DOHH2 (cell line): ENCODE data around the gene COBLL1.

Experiments
- H3F3A ChIP-seq: fragments of 200-600 bp; sonication (generic), shearing (Covaris generic); 2 replicates; pipeline ENCODE4 v1.6.0; 2016; ENCODE audit warnings: antibody characterized with exemption, mild to moderate bottlenecking; ENCODE audit not compliant: control insufficient read depth, insufficient read depth
- H3K27ac ChIP-seq: fragments of 200-600 bp; sonication (generic); 2 replicates; pipeline ENCODE4 v1.5.1; 2014; ENCODE audit warnings: low read depth, mild to moderate bottlenecking, low read length, moderate library complexity
- H3K27me3 ChIP-seq: fragments of 200-600 bp; sonication (generic); 2 replicates; pipeline ENCODE4 v1.6.1; 2014; ENCODE audit warnings: mild to moderate bottlenecking, low read length, mixed read lengths; ENCODE audit not compliant: control insufficient read depth
- H3K36me3 ChIP-seq: fragments of 200-600 bp; sonication (generic); 2 replicates; pipeline ENCODE4 v1.6.1; 2014; ENCODE audit warnings: mild to moderate bottlenecking, low read length, moderate library complexity, mixed read lengths; ENCODE audit not compliant: control insufficient read depth
- H3K4me1 ChIP-seq: fragments of 200-600 bp; sonication (generic); 2 replicates; pipeline ENCODE4 v1.6.1; 2014; ENCODE audit warnings: mild to moderate bottlenecking, low read length, mixed read lengths; ENCODE audit not compliant: control insufficient read depth
- H3K4me2 ChIP-seq: fragments of 200-600 bp; sonication (generic); 2 replicates; pipeline ENCODE4 v1.6.0; 2014; ENCODE audit warnings: mild to moderate bottlenecking, low read length, moderate library complexity
- H3K4me3 ChIP-seq: fragments of 200-600 bp; sonication (generic); 2 replicates; pipeline ENCODE4 v1.5.1; 2014; ENCODE audit warnings: mild to moderate bottlenecking, low read length, mixed read lengths
- H3K79me2 ChIP-seq: fragments of 200-600 bp; sonication (generic); 2 replicates; pipeline ENCODE4 v1.6.1; 2014; ENCODE audit warnings: mild to moderate bottlenecking, low read length, mixed read lengths; ENCODE audit not compliant: control insufficient read depth
- H3K9me2 ChIP-seq: fragments of 200-600 bp; sonication (generic); replicated peaks from 2 replicates; pipeline ENCODE4 v1.6.1; 2014; ENCODE audit warnings: mild to moderate bottlenecking, low read length, mixed read lengths; ENCODE audit not compliant: control insufficient read depth
- H3K9me3 ChIP-seq: fragments of 200-600 bp; sonication (generic); 2 replicates; pipeline ENCODE4 v1.6.1; 2014; ENCODE audit warnings: antibody characterized with exemption, low read length, mixed read lengths; ENCODE audit not compliant: control insufficient read depth, insufficient read depth
- H4K20me1 ChIP-seq: fragments of 200-600 bp; sonication (generic); 2 replicates; pipeline ENCODE4 v1.6.0; 2014; ENCODE audit warnings: low read depth, mild to moderate bottlenecking, antibody characterized with exemption, low read length, moderate library complexity; ENCODE audit not compliant: control insufficient read depth, insufficient read depth
- EZH2phosphoT487 ChIP-seq: fragments of 200-600 bp; sonication (generic); IDR thresholded peaks from 2 replicates; pipeline ENCODE4 v1.6.1; 2017; ENCODE audit warnings: borderline replicate concordance, mild to moderate bottlenecking, antibody characterized with exemption, low read length, moderate library complexity, mixed read lengths
- TF ChIP-seq, protein P1 (sequence below): fragments of 200-600 bp; sonication (generic); IDR thresholded peaks from one replicate; pipeline ENCODE4 v1.5.1; 2014; ENCODE audit warnings: antibody characterized with exemption, mild to moderate bottlenecking, low read depth, low read length; ENCODE audit not compliant: poor library complexity, severe bottlenecking

Gene COBLL1

DNA sequence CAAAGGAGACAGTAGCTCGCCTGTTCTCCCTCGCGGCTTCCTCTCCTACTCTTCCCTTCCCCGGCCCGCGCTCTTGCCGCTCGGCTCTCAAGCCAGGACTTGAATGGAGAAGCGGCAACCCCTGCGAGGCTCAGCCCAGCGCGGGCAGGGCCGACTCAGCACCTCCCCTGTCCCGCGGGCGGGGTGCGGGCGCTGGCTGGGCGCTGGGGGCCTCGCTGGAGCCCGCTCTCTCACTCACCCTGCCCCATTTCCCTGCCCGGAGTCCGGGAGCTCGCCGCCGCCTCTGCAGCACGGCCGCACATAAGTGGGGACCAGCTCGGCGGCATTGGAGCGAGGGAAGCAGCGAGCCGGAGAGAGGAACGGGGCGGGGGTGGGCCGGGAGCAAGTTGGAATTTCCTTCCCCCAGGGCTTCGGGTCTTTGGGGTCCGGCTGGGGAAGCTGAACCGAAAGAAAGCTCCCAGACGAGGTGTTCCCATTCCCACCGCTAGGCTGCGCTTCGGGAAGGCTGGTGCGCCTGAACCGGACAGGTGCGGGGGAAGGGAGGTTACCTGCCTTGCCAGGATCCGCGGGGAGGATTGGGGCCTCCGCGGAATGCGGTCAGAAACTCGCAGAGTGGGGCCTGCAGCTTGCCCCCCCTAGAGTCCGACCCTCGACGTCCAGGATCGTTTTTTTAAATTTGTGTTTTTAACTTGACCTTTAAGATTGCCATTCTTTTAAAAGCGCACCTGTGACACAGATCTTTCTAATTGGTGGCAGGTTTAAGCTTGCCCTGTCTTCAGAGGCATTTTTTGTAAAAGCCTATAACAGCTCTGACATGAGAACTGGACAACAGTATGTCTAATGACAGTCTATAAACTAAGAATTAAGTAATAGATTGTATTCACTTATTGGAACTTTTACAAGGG is at the start of gene COBLL1:
TSS of gene COBLL1 (minus strand) at position 105 of the 905 bp plus-strand sequence. CDS start 627 bp downstream, outside the sequence.
- Histone ChIP-seq H3K9me3 (no peaks in the 10 kb centered on the region), H3K9me2 (no peaks in the 10 kb centered on the region), H3K79me2 (peaks cover 3% of the 10 kb centered on the region; the same call in 1 of the 2 replicates), H3K27ac (peak within 1 kb of the TSS; percentile 36), H4K20me1 (no peaks in the 10 kb centered on the region), H3K27me3 (peaks cover 12% of the 10 kb centered on the region), H3K4me2 (peak within 1 kb of the TSS; percentile 95), H3K4me3 (peak within 1 kb of the TSS; percentile 79), H3K4me1 (peaks cover 27% of the 10 kb centered on the region), H3K36me3 (no peaks in the 10 kb centered on the region), H3F3A (peaks cover 12% of the 10 kb centered on the region)
- TF ChIP-seq EZH2phosphoT487 = no peak
- TF ChIP-seq, protein P1, sequence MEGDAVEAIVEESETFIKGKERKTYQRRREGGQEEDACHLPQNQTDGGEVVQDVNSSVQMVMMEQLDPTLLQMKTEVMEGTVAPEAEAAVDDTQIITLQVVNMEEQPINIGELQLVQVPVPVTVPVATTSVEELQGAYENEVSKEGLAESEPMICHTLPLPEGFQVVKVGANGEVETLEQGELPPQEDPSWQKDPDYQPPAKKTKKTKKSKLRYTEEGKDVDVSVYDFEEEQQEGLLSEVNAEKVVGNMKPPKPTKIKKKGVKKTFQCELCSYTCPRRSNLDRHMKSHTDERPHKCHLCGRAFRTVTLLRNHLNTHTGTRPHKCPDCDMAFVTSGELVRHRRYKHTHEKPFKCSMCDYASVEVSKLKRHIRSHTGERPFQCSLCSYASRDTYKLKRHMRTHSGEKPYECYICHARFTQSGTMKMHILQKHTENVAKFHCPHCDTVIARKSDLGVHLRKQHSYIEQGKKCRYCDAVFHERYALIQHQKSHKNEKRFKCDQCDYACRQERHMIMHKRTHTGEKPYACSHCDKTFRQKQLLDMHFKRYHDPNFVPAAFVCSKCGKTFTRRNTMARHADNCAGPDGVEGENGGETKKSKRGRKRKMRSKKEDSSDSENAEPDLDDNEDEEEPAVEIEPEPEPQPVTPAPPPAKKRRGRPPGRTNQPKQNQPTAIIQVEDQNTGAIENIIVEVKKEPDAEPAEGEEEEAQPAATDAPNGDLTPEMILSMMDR = peak; percentile 76

DNA sequence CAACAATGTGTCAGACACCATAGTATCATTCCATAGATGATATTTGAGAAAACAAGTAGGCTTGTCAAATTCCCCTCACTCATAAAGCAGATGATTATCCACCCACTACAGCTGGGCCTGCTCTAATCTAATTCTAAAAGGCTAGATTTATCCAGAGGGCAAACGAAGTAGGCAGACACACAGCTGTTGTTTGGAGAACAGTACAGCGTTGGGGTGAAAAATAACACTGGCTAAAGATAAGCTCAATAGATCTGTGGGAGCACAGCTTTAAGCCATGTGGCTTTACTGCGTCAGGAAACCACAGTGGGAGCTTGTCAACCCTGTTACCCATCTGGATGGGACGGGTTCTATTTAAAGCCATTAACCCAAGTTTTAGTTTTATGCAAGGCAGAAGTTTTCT is 48.9 kb upstream of the COBLL1 start:
- Histone ChIP-seq H3K4me3 (no peak overlapping the region), H3K36me3 (no peaks in the 10 kb centered on the region), H4K20me1 (no peaks in the 10 kb centered on the region), H3K4me2 (no peak overlapping the region), H3K27ac (no peak overlapping the region), H3K4me1 (no peaks in the 10 kb centered on the region), H3K9me2 (no peaks in the 10 kb centered on the region), H3K27me3 (no peaks in the 10 kb centered on the region), H3F3A (no peaks in the 10 kb centered on the region), H3K79me2 (no peaks in the 10 kb centered on the region), H3K9me3 (no peaks in the 10 kb centered on the region)
- no peak for TF ChIP-seq EZH2phosphoT487

GRCh38 chr2:164888592-164888991 is 47.0 kb upstream of the COBLL1 start:
- Histone ChIP-seq H3K27ac (no peak overlapping the region), H3K9me3 (no peaks in the 10 kb centered on the region), H3K79me2 (no peaks in the 10 kb centered on the region), H3K36me3 (no peaks in the 10 kb centered on the region), H3K4me1 (no peaks in the 10 kb centered on the region), H3K27me3 (no peaks in the 10 kb centered on the region), H3F3A (no peaks in the 10 kb centered on the region), H3K4me3 (no peak overlapping the region), H3K4me2 (no peak overlapping the region), H4K20me1 (no peaks in the 10 kb centered on the region), H3K9me2 (no peaks in the 10 kb centered on the region)
- TF ChIP-seq, protein P1 = no peak
- no peak for TF ChIP-seq EZH2phosphoT487

DNA sequence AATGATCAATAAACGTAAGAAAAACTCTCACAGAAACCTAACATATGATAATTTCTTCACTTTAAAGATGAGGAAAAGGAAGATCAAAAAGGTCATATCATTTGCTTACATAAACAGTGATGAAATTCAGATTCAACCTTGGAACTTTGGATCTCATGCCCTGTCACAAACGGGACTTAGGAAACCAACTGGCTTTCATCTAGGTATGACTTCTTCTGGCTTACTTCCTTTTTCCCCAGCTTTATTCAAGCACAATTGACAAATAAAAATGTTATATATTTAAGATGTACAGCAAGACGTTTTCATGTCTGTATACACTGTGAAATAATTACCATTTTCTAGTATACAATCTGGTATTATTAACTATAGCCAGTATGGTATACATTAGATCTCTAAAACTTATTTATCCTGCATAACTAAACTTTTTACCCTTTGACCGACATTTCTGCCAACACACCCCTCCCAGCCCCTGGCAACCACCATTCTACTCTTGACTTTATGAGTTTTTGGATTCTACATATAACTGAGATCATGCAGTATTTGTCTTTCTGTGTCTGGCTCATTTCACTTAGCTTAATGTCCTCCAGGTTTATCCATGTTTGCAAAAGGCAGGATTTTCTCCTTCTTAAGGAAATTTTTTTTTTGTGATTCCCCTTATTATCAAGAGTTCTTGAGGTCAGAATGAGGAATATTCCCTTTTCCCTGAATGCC is 46.0 kb upstream of the COBLL1 start:
- Histone ChIP-seq H3K4me3 (no peak overlapping the region), H3K79me2 (no peaks in the 10 kb centered on the region), H3K27ac (no peak overlapping the region), H3F3A (no peaks in the 10 kb centered on the region), H4K20me1 (no peaks in the 10 kb centered on the region), H3K27me3 (no peaks in the 10 kb centered on the region), H3K9me3 (no peaks in the 10 kb centered on the region), H3K36me3 (no peaks in the 10 kb centered on the region), H3K9me2 (no peaks in the 10 kb centered on the region), H3K4me1 (no peaks in the 10 kb centered on the region), H3K4me2 (no peak overlapping the region)
- TF ChIP-seq, protein P1 = no peak
- TF ChIP-seq EZH2phosphoT487 = no peak
